ENCODE results near the gene RASIP1.

- TF ChIP-seq CTCF (conservative IDR thresholded peaks at IDR 0.05; ENCODE audit: low read depth, low read length) (no peak), EZH2 (IDR thresholded peaks at IDR 0.05; ENCODE audit: low read length, unreplicated experiment) (no peak), EZH2phosphoT487 (IDR thresholded peaks at IDR 0.05; ENCODE audit: borderline replicate concordance, low read length) (no peak)
These were observed 35.0 kb downstream of the RASIP1 start for GRCh38 chr19:48705431-48705830.

All from PC-3 (cell line).